Neural progenitor cell (in vitro differentiated cells): ENCODE results near the gene OXLD1. TPM values are rescaled to one million over a fixed set of nuclear protein-coding genes. Genes with fewer than 3 reads are reported as not detected.

ENCODE experiments used
- DNase-seq: peaks from one replicate; pipeline ENCODE4 v3.0.0-alpha.2; 2016; ENCODE audit warnings: low spot score
- H2AFZ ChIP-seq: fragments of 200-600 bp; sonication (generic); replicated peaks from 2 replicates; pipeline ENCODE4 v1.6.1; 2016; ENCODE audit warnings: antibody characterized with exemption
- H3F3A ChIP-seq: fragments of 200-600 bp; sonication (generic); 2 replicates; pipeline ENCODE4 v1.6.1; 2016; ENCODE audit warnings: antibody characterized with exemption, low read depth
- H3K27ac ChIP-seq: fragments of 200-600 bp; sonication (generic); 2 replicates; pipeline ENCODE4 v1.5.1; 2016; ENCODE audit warnings: mild to moderate bottlenecking
- H3K27me3 ChIP-seq: fragments of 200-600 bp; sonication (generic); 2 replicates; pipeline ENCODE4 v1.6.1; 2016; ENCODE audit warnings: mild to moderate bottlenecking, moderate library complexity
- H3K36me3 ChIP-seq: fragments of 200-600 bp; sonication (generic); 2 replicates; pipeline ENCODE4 v1.5.1; 2016
- H3K4me1 ChIP-seq: fragments of 200-600 bp; sonication (generic); 2 replicates; pipeline ENCODE4 v1.6.1; 2016; ENCODE audit warnings: mixed run types
- H3K4me2 ChIP-seq: fragments of 200-600 bp; sonication (generic); 2 replicates; pipeline ENCODE4 v1.6.1; 2016
- H3K4me3 ChIP-seq: fragments of 200-600 bp; sonication (generic); 2 replicates; pipeline ENCODE4 v1.5.1; 2016
- H3K79me2 ChIP-seq: fragments of 200-600 bp; sonication (generic); 2 replicates; pipeline ENCODE4 v1.6.1; 2016; ENCODE audit warnings: low read depth
- H3K9ac ChIP-seq: fragments of 200-600 bp; sonication (generic); 2 replicates; pipeline ENCODE4 v1.6.1; 2016
- H3K9me3 ChIP-seq: fragments of 200-600 bp; sonication (generic); 2 replicates; pipeline ENCODE4 v1.5.1; 2016; ENCODE audit warnings: low read depth
- H4K20me1 ChIP-seq: fragments of 200-600 bp; sonication (generic); 2 replicates; pipeline ENCODE4 v1.6.1; 2016; ENCODE audit warnings: low read depth
- H3K27ac Mint-ChIP-seq: 3 replicates; pipeline ENCODE4 v1.8.0; 2021; ENCODE audit warnings: mixed read lengths
- H3K27me3 Mint-ChIP-seq: 2 replicates; pipeline ENCODE4 v1.8.0; 2022; ENCODE audit warnings: low read depth, mild to moderate bottlenecking, inconsistent platforms, moderate library complexity, mixed read lengths; ENCODE audit not compliant: insufficient read depth
- H3K36me3 Mint-ChIP-seq: 3 replicates; pipeline ENCODE4 v1.8.0; 2021; ENCODE audit warnings: mixed read lengths
- H3K4me1 Mint-ChIP-seq: 3 replicates; pipeline ENCODE4 v1.8.0; 2021; ENCODE audit warnings: mixed read lengths
- H3K4me3 Mint-ChIP-seq: 3 replicates; pipeline ENCODE4 v1.8.0; 2021; ENCODE audit warnings: mild to moderate bottlenecking, moderate library complexity, mixed read lengths
- H3K9me3 Mint-ChIP-seq: 3 replicates; pipeline ENCODE4 v1.8.0; 2020; ENCODE audit warnings: mixed read lengths
- CTCF ChIP-seq: fragments of 200-600 bp; sonication (generic); IDR thresholded peaks from 2 replicates; pipeline ENCODE4 v1.5.1; 2017; ENCODE audit warnings: antibody characterized with exemption, mild to moderate bottlenecking
- EZH2 ChIP-seq: fragments of 200-600 bp; sonication (generic); IDR thresholded peaks from 2 replicates; pipeline ENCODE4 v1.6.1; 2017; ENCODE audit warnings: antibody characterized with exemption, mild to moderate bottlenecking, moderate library complexity
- EZH2phosphoT487 ChIP-seq: fragments of 200-600 bp; sonication (generic); IDR thresholded peaks from 2 replicates; pipeline ENCODE4 v1.6.1; 2017; ENCODE audit warnings: antibody characterized with exemption
- total RNA-seq: library from RNA; depleted of rRNA; stranded (reverse); fragments of >200 nt; gene quantifications from 2 replicates; pipeline ENCODE4 v1.2.3, GENCODE V29; 2015; ENCODE audit warnings: low replicate concordance

The OXLD1 gene
- total RNA-seq, 1 donor from 2014 or later = 11.9 TPM

GRCh38 chr17:81655378-81656117, 10.9 kb downstream of the OXLD1 start:
- H3K9ac ChIP-seq = no peak overlapping the region

GRCh38 chr17:81652906-81653771, 13.3 kb downstream of the OXLD1 start:
- DNase-seq = no peak
- peaks cover 11% of the 10 kb centered on the region for H3K27me3 ChIP-seq

More at GRCh38 chr17:81655378-81656117, 10.9 kb downstream of the OXLD1 start:
- Mint-ChIP-seq H3K4me1 (peaks cover 15% of the 10 kb centered on the region), H3K27ac (peak overlapping the region; percentile 25), H3K9me3 (no peaks in the 10 kb centered on the region), H3K36me3 (no peaks in the 10 kb centered on the region), H3K27me3 (peaks cover 4% of the 10 kb centered on the region), H3K4me3 (peak overlapping the region; percentile 13)
- no peak overlapping the region for H3K27ac ChIP-seq
- no peaks in the 10 kb centered on the region for H3K4me1 ChIP-seq
- no peaks in the 10 kb centered on the region for H3K79me2 ChIP-seq
- DNase-seq = peak; percentile 34
- no peaks in the 10 kb centered on the region for H3K36me3 ChIP-seq
- H3K9me3 ChIP-seq = no peaks in the 10 kb centered on the region
- H3K27me3 ChIP-seq = no peaks in the 10 kb centered on the region
- no peak overlapping the region for H3K4me3 ChIP-seq
- no peak overlapping the region for H3K4me2 ChIP-seq
- H2AFZ ChIP-seq = no peak overlapping the region
- TF ChIP-seq EZH2phosphoT487 (no peak), CTCF (no peak), EZH2 (no peak)
- H4K20me1 ChIP-seq = no peaks in the 10 kb centered on the region
- no peaks in the 10 kb centered on the region for H3F3A ChIP-seq

GRCh38 chr17:81651692-81652091, 14.7 kb downstream of the OXLD1 start:
- Histone ChIP-seq H3K36me3 (no peaks in the 10 kb centered on the region), H3K9me3 (no peaks in the 10 kb centered on the region), H4K20me1 (no peaks in the 10 kb centered on the region), H3K9ac (no peak overlapping the region), H3K27me3 (peaks cover 19% of the 10 kb centered on the region), H3K27ac (no peak overlapping the region), H3K4me1 (no peaks in the 10 kb centered on the region), H2AFZ (no peak overlapping the region), H3K4me2 (no peak overlapping the region), H3F3A (no peaks in the 10 kb centered on the region), H3K4me3 (no peak overlapping the region), H3K79me2 (no peaks in the 10 kb centered on the region)
- DNase-seq = no peak
- Mint-ChIP-seq H3K4me3 (peak overlapping the region; percentile 4), H3K4me1 (peaks cover 15% of the 10 kb centered on the region), H3K27ac (peak overlapping the region; percentile 19), H3K9me3 (peaks cover 3% of the 10 kb centered on the region), H3K27me3 (peaks cover 24% of the 10 kb centered on the region), H3K36me3 (no peaks in the 10 kb centered on the region)
- TF ChIP-seq EZH2 (no peak), EZH2phosphoT487 (no peak), CTCF (no peak)

More at GRCh38 chr17:81652906-81653771, 13.3 kb downstream of the OXLD1 start:
- Histone ChIP-seq H3K4me1 (no peaks in the 10 kb centered on the region), H3K36me3 (no peaks in the 10 kb centered on the region), H3K27ac (no peak overlapping the region), H2AFZ (no peak overlapping the region), H3K9me3 (no peaks in the 10 kb centered on the region), H4K20me1 (no peaks in the 10 kb centered on the region), H3F3A (no peaks in the 10 kb centered on the region), H3K4me3 (no peak overlapping the region), H3K4me2 (peak overlapping the region; percentile 31), H3K79me2 (no peaks in the 10 kb centered on the region), H3K9ac (no peak overlapping the region)
- Mint-ChIP-seq H3K36me3 (no peaks in the 10 kb centered on the region), H3K9me3 (peaks cover 3% of the 10 kb centered on the region), H3K27me3 (peaks cover 16% of the 10 kb centered on the region), H3K4me3 (no peak overlapping the region), H3K4me1 (peaks cover 15% of the 10 kb centered on the region), H3K27ac (peak overlapping the region; percentile 57)
- TF ChIP-seq EZH2 (no peak), EZH2phosphoT487 (no peak), CTCF (no peak)
